ENCODE data around the gene FAM110D. TPM values are rescaled to one million over a fixed set of nuclear protein-coding genes. Genes with fewer than 3 reads are reported as not detected.

Gene FAM110D
- total RNA-seq, 1 donor = 0.81 TPM

DNA sequence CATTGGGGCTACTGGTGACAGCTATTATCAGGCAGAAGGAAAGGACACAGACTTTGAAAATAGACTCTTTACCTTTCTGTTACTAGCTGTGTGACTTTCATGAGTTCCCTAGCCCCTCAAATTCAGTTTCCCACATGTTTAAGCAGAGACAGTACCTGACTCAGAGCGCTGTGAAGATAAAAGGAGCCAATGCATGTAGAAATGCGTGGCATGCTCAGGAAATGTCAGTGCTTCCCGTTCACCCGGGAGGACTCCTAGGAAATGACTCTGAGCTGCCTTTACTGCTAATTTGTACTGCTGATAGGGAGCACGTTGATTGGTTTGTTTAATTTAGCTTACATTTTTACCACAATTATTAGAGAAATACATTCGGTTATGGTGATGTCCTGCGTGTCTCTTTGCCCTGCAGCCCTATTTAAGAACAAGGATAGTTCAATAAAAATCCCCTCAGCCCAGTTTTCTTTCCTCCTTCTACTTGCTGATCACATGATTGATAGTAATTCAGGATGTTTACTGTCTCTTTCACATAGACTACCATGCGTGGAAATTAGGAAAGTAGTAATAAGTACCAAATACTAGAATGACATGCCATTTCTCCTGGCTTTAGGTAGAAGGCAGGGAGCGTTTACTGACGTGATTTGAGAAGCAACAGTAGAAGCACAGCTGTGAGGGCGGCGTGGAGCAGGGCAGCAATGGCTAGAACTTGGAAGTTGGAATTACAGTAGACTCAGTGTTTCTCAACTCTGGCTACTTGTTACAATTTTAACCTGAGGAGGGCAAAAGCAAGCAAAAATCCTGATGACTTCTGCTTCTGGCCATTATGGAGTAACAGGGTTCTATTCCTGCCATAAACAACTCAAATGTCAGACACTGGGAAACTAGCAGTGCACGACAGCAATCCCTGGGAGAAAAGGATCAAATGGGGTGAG lies 31.4 kb upstream of the FAM110D start:
- no peak for DNase-seq (ENCODE audit: low read depth in 2 of 3, low spot score in 2 of 3)

- no peak for DNase-seq (ENCODE audit: low read depth in 2 of 3, low spot score in 2 of 3)
These were observed 29.1 kb upstream of the FAM110D start for GRCh38 chr1:26129778-26130177.

DNA sequence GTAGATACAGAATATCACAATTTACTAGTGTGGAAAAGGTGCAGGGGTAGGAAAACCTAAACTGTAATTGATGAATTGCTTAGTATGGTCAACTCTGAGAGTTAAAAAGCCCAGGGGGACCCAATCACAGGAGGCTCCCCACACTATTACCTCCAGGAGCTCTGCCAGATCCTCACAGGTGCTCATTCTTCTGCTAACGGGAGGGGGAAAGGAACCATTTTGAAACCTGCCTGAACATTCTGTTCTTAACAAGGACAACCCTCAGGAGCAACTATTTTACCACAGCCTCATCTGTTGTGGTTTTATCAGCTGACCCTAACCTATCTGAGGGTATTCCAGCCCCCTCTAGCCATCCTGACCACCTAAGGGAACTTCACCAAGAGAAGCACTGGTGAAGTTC lies 28.2 kb upstream of the FAM110D start:
- no peak for DNase-seq (ENCODE audit: low read depth in 2 of 3, low spot score in 2 of 3)

DNA sequence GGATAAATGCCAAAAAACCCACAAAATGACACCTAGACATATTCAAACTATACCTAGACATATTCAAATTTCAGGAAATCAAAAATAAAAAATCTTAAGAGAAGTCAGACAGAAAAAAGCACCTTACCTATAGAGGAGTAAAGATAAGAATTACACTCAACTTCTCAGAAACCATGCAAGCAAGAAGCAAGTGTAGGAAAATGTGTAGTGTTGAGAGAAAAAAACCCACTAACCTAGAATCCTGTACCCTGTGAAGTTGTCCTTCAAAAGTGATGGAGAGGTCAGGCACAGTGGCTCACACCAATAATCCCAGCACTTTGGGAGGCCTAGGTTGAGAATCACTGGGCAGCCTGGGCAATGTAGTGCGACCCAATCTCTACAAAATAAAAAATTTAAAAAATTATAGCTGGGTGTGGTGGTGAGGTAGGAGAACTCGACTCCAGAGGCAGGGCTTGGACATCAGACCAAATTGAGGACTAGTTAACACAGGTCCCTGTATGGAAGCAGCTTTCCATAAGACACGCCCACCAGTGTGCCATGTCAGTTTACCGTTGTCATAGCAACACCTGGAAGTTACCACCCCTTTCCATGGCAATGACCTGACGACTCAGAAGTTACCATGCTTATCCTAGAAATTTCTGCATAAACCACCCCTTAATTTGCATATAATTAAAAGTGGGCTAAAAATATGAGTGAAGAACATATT lies 26.6 kb upstream of the FAM110D start:
- DNase-seq (ENCODE audit: low read depth in 2 of 3, low spot score in 2 of 3) = peak in 1 of 3 donors; percentile 51

GRCh38 chr1:26132834-26133167 lies 26.1 kb upstream of the FAM110D start:
- DNase-seq (ENCODE audit: low read depth in 2 of 3, low spot score in 2 of 3) = no peak

- no peak for DNase-seq (ENCODE audit: low read depth in 2 of 3, low spot score in 2 of 3)
These were observed 24.4 kb upstream of the FAM110D start for GRCh38 chr1:26134466-26134865.

DNA sequence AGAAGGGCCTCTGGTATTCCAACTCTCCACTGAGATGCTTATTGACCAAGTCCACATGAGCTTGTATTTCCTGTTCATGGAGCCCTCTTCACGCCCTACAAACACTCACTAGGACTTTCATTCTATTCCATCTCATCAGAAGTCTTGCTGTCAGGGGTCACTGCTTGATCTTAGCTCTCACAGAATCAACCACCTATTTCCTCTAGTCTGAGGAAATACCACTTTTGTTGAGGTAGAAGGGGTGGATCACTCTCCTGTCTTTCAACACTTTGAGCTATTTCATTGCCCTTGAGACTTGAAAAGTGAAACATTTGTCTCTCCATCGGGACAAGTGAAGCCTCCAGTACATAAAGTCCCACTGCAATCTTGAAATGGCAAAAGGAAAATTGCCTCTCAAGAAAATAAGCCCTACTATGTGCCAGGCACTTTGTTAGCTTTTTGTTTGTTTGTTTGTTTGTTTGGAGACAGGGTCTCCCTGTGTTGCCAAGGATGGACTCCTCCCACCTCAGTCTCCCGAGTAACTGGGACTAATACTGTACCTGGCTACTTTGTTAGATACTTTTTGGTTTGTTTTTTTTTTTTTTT lies 19.8 kb upstream of the FAM110D start:
- no peak for DNase-seq (ENCODE audit: low read depth in 2 of 3, low spot score in 2 of 3)

DNA sequence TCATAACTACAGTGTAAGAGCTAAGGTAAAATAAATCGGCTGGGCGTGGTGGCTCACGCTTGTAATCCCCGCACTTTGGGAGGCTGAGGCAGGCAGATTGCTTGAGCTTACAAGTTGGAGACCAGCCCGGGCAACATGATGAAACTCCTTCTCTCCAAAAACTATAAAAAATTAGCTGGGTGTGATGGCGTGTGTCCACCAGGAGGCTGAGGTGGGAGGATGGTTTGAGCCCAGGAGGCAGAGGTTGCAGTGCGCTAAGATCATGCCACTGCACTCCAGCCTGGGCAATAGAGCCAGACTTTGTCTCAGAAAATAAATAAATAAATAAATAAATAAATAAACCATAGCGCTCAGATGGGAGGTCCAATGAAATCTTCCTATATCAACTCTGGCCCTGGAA lies 16.7 kb upstream of the FAM110D start:
- DNase-seq (ENCODE audit: low read depth in 2 of 3, low spot score in 2 of 3) = peak in 1 of 3 donors; percentile 40

GRCh38 chr1:26145041-26145959 lies 13.6 kb upstream of the FAM110D start:
- DNase-seq (ENCODE audit: low read depth in 2 of 3, low spot score in 2 of 3) = peak; percentile 57 to 83 (median 73)

DNA sequence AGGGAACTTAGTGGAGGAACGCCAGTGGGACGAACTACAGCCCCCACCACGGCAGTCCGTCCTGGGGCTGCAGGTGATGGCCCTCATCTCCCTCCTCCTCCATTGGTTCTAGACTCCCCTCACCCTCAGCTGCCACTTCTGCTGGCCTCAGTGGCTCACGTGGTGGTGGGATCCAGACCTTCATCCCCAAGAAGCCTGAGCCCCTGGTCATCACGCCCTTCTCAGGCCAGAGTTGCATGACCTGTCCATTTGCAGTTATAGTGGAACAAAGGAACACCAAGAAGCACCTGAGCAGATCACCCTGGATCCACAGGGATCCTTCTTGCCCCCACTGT lies 13.0 kb upstream of the FAM110D start:
- no peak for DNase-seq (ENCODE audit: low read depth in 2 of 3, low spot score in 2 of 3)

GRCh38 chr1:26148887-26149286 lies 10.0 kb upstream of the FAM110D start:
- no peak for DNase-seq (ENCODE audit: low read depth in 2 of 3, low spot score in 2 of 3)

DNA sequence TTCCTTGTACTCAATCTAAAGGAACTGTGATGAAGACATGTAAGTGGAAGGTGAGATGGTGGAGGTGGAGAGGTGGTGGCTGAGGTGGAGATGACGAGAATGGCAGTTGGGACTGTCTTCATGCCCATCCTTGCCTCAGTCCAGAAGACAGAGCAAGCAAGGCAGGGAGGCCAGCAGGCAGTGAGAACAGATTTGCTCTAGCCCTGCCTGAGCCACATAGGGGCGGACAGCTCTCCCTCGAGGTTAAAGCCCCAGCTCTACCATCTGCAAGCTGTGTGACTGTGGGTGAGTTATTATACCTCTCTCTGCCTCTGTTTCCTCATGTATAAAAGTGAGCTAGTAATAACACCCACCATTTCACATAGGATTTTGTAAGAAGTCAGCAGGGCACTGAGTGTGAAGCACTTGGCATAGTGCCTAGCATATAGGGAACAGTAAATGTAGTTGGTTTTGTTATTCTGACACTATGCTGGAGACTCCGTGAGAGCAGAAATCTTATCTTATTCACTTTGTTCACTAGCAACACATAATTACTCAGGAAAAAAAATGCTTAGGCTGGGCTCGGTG lies 4.8 kb upstream of the FAM110D start:
- DNase-seq (ENCODE audit: low read depth in 2 of 3, low spot score in 2 of 3) = no peak

- DNase-seq (ENCODE audit: low read depth in 2 of 3, low spot score in 2 of 3) = no peak
These were observed 4.1 kb upstream of the FAM110D start for GRCh38 chr1:26154750-26155149.

DNA sequence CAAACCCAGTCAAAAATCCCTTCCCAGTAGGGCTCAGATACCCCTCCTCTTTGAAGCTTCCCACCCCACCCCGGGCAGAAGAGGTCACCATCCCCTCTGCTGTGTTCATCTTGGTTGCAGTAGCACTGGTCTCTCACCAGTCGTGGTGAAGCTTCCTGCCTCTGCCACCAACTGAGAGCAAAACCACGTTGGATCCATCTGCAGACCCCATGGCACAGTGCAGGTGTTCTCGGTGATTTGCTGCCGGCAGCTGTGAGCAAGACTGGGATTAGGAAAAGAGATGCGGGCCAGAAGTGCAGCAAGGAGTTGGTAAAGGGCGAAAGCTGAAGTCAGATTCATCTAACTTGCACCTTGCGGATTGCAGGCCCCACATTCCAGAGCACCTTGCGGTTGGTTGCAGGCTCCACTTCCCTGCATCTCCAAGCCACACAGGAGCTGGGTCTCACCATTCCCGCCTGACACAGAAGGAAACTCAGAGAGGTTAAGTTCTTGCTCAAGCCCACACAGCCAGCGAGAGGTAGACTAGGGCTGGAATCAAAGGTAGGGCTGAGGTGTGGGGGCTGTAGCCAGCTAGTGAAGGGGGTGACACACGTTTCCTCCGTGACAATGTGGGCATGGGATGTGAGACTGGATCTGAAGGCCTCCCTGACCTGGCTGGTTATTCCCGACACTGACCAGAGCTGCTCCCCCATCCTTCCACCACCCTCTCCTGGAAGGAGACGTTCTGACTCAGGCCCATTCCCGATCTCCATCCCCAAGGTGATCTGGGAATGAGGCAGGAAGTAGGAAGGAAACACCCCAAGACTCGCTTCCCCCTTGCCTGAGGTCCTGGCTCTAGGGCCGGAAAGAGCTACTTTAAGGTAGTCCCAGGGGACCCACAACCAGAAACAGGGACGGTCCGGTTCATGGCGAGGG lies 3.3 kb upstream of the FAM110D start:
- DNase-seq (ENCODE audit: low read depth in 2 of 3, low spot score in 2 of 3) = no peak

DNA sequence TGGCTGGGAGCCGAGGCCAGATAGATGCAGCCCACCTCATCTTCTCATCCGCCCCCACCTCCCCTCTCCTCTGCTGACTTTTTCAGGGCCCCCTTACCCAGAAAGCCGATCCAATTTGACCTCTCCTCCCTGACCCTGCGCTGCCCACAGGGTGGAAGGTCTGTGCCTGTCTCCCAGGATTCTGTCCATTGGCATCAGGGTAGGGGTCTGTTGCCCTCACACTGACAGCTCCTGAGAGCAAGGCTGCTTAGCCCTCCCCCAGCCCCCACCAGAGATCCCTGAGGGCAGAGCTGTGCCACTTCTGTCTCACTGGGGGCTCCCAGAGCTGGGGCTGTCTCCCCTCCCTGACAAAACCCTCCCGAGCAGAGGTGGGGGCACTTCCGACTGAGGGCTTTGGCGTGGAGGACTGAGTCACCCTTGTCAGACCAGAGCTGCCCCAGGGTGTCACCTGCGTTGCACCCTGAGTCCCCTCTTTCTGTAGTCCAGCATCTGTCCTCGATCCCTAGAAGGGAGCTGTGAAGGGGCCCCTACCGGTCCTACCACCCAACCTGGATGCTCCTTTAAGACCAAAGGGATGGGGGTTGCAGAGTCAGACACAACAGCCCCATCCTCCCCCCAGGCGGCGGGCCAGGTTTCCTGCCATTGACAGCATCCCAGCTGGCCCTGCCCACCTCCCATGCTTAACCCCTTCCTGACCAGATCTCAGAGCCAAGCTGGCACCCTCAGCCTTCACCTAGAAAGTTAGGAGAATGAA lies 2.4 kb upstream of the FAM110D start:
- DNase-seq (ENCODE audit: low read depth in 2 of 3, low spot score in 2 of 3) = peak in 1 of 3 donors; percentile 66

GRCh38 chr1:26158271-26158907 lies 490 bp upstream of the FAM110D start:
- no peak for DNase-seq (ENCODE audit: low read depth in 2 of 3, low spot score in 2 of 3)

DNA sequence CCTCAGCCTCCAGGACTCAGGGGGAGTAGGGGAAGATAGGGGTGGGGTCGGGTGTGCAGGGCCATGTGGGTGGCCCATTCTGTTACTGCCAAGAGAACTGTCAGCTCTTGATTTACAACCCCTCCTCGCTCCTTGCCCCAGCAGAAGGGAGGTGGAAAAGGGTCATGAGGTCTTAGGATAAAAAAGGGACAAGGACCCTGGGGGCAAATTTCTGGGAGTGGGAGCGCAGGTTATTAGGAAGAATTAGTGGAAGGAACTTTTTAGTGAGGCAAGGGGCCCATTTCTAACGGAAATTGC lies 812 bp downstream of the FAM110D start:
- DNase-seq (ENCODE audit: low read depth in 2 of 3, low spot score in 2 of 3) = no peak

All from hematopoietic multipotent progenitor cell (in vitro differentiated cells).